Measurements from ENCODE around the gene NUMA1.

DNA sequence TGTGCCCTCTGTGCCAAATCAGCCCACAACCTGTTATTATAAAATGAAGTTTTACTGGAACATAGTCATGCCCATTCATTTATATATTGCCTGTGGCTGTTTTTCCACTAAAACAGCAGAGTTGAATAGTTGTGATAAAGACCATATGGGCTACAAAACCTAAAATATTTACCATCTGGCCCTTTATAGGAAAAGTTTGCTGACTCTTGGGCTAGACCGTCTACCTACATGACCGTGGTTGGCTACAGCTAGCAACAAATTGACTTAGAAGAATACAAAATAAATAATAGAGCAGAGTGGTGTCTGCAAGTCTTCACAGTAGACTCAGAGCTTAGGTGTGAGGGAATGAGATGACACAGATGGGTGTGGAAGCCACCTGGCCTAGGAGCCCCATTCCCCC lies 92.8 kb downstream of the NUMA1 start:
- TF ChIP-seq, protein P1, sequence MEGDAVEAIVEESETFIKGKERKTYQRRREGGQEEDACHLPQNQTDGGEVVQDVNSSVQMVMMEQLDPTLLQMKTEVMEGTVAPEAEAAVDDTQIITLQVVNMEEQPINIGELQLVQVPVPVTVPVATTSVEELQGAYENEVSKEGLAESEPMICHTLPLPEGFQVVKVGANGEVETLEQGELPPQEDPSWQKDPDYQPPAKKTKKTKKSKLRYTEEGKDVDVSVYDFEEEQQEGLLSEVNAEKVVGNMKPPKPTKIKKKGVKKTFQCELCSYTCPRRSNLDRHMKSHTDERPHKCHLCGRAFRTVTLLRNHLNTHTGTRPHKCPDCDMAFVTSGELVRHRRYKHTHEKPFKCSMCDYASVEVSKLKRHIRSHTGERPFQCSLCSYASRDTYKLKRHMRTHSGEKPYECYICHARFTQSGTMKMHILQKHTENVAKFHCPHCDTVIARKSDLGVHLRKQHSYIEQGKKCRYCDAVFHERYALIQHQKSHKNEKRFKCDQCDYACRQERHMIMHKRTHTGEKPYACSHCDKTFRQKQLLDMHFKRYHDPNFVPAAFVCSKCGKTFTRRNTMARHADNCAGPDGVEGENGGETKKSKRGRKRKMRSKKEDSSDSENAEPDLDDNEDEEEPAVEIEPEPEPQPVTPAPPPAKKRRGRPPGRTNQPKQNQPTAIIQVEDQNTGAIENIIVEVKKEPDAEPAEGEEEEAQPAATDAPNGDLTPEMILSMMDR (IDR thresholded peaks at IDR 0.05; ENCODE audit: control extremely low read depth in 1 of 3, insufficient read depth in 1 of 3, low read depth in 1 of 3, low read length in 3 of 3), result no peak
- no peak for TF ChIP-seq EP300 (IDR thresholded peaks at IDR 0.05; ENCODE audit: borderline replicate concordance in 1 of 2, low read depth in 2 of 2, low read length in 2 of 2)
- no peak for TF ChIP-seq NRF1 (IDR thresholded peaks at IDR 0.05; ENCODE audit: low read depth, low read length)
- no peak for TF ChIP-seq GABPA (IDR thresholded peaks at IDR 0.05; ENCODE audit: borderline replicate concordance, insufficient read depth, low read length)
- TF ChIP-seq CEBPB (IDR thresholded peaks at IDR 0.05; ENCODE audit: low read depth, low read length), result no peak
- TF ChIP-seq TEAD4 (IDR thresholded peaks at IDR 0.05; ENCODE audit: low read depth, low read length), result no peak
- no peak for TF ChIP-seq RNF2 (IDR thresholded peaks at IDR 0.05; ENCODE audit: borderline replicate concordance, low read depth, low read length, missing control alignments, poor library complexity, severe bottlenecking)
- TF ChIP-seq POLR2A (IDR thresholded peaks at IDR 0.05; ENCODE audit: control extremely low read depth in 1 of 2, low read depth in 2 of 2, low read length in 2 of 2), result no peak
- no peak for TF ChIP-seq ZNF274 (IDR thresholded peaks at IDR 0.05; ENCODE audit: borderline replicate concordance, extremely low read depth, low read length)
- no peak for TF ChIP-seq POLR2AphosphoS5 (IDR thresholded peaks at IDR 0.05; ENCODE audit: low read depth, low read length)
